PC-9 (cell line): ENCODE results near the gene CAPN9. TPM values are rescaled to one million over a fixed set of nuclear protein-coding genes. Genes with fewer than 3 reads are reported as not detected.
A peak's percentile ranks its signal among the peaks of the same experiment; 100 is the strongest.

Source experiments
- BruUV-seq: library from RNA; stranded (reverse); fragments of 400-500 nt; replicated peaks from 2 replicates; lab custom pipeline; 2021; lab: Mats Ljungman, UMichigan
- CTCF ChIA-PET: fragments of 300-600 bp; sonication (Branson Sonifier 250); formaldehyde crosslinking; loops from one replicate; lab custom pipeline; 2022; ENCODE audit warnings: antibody characterized with exemption; lab: Charles Lee
- POLR2A ChIA-PET: fragments of 300-600 bp; sonication (Branson Sonifier 250); formaldehyde crosslinking; loops from one replicate; lab custom pipeline; 2022; ENCODE audit warnings: antibody characterized with exemption; ENCODE audit not compliant: unreplicated experiment; lab: Charles Lee
- DNase-seq, 2 experiments: peaks; one replicate each; pipeline versions ENCODE4 v3.0.0 to v3.0.0-alpha.2; 2015 to 2022; ENCODE audit warnings: mixed read lengths in 1 of 2
- H2AFZ ChIP-seq: fragments of 200-600 bp; sonication (generic); 2 replicates; pipeline ENCODE4 v1.8.1; 2017; ENCODE audit warnings: antibody characterized with exemption
- H3F3A ChIP-seq: fragments of 200-600 bp; sonication (generic); 2 replicates; pipeline ENCODE4 v1.8.1; 2017; ENCODE audit warnings: antibody characterized with exemption, mild to moderate bottlenecking, low read depth; ENCODE audit not compliant: insufficient read depth
- H3K27ac ChIP-seq: fragments of 200-600 bp; sonication (generic); 2 replicates; pipeline ENCODE4 v1.6.1; 2016; ENCODE audit warnings: mixed run types
- H3K27me3 ChIP-seq: fragments of 200-600 bp; sonication (generic); 2 replicates; pipeline ENCODE4 v1.6.1; 2016; ENCODE audit warnings: low read depth, mixed run types; ENCODE audit not compliant: insufficient read depth
- H3K36me3 ChIP-seq: fragments of 200-600 bp; sonication (generic); 2 replicates; pipeline ENCODE4 v1.6.1; 2016; ENCODE audit warnings: low read depth, mixed run types
- H3K4me1 ChIP-seq: fragments of 200-600 bp; sonication (generic); replicated peaks from 2 replicates; pipeline ENCODE4 v1.6.1; 2016; ENCODE audit warnings: mixed run types; ENCODE audit not compliant: insufficient read depth
- H3K4me2 ChIP-seq: fragments of 200-600 bp; sonication (generic); 2 replicates; pipeline ENCODE4 v1.6.1; 2017; ENCODE audit warnings: mixed run types
- H3K4me3 ChIP-seq: fragments of 200-600 bp; sonication (generic); 2 replicates; pipeline ENCODE4 v1.6.1; 2016; ENCODE audit warnings: mixed run types
- H3K79me2 ChIP-seq: fragments of 200-600 bp; sonication (generic); 2 replicates; pipeline ENCODE4 v1.6.1; 2017; ENCODE audit warnings: low read depth, mixed run types
- H3K9me2 ChIP-seq: fragments of 200-600 bp; sonication (generic); 2 replicates; pipeline ENCODE4 v1.8.1; 2017; ENCODE audit warnings: mild to moderate bottlenecking; ENCODE audit not compliant: insufficient read depth
- H3K9me3 ChIP-seq: fragments of 200-600 bp; sonication (generic); 2 replicates; pipeline ENCODE4 v1.8.1; 2016; ENCODE audit warnings: low read depth; ENCODE audit not compliant: insufficient read depth
- H4K20me1 ChIP-seq: fragments of 200-600 bp; sonication (generic); 2 replicates; pipeline ENCODE4 v1.8.1; 2017; ENCODE audit not compliant: insufficient read depth
- EZH2 ChIP-seq: fragments of 200-600 bp; sonication (generic); IDR thresholded peaks from 2 replicates; pipeline ENCODE4 v1.8.0; 2017; ENCODE audit warnings: antibody characterized with exemption, low read depth
- intact Hi-C: fragments of 100-400 bp; cut with micrococcal nuclease; formaldehyde crosslinking; loops from one replicate; pipeline ENCODE4 v1.10.0; 2022; ENCODE audit not compliant: unreplicated experiment
- total RNA-seq: library from RNA; stranded (reverse); gene quantifications from 2 replicates; pipeline ENCODE4 v1.2.3, GENCODE V29; 2021
- TF ChIP-seq, protein P1 (sequence below): fragments of 200-600 bp; sonication (generic); conservative IDR thresholded peaks from 2 replicates; pipeline ENCODE4 v1.6.1; 2017; ENCODE audit warnings: mixed run types, antibody characterized with exemption, mild to moderate bottlenecking, moderate library complexity

CAPN9 gene
- total RNA-seq, 1 experiment from 2014 or later: not detected

DNA sequence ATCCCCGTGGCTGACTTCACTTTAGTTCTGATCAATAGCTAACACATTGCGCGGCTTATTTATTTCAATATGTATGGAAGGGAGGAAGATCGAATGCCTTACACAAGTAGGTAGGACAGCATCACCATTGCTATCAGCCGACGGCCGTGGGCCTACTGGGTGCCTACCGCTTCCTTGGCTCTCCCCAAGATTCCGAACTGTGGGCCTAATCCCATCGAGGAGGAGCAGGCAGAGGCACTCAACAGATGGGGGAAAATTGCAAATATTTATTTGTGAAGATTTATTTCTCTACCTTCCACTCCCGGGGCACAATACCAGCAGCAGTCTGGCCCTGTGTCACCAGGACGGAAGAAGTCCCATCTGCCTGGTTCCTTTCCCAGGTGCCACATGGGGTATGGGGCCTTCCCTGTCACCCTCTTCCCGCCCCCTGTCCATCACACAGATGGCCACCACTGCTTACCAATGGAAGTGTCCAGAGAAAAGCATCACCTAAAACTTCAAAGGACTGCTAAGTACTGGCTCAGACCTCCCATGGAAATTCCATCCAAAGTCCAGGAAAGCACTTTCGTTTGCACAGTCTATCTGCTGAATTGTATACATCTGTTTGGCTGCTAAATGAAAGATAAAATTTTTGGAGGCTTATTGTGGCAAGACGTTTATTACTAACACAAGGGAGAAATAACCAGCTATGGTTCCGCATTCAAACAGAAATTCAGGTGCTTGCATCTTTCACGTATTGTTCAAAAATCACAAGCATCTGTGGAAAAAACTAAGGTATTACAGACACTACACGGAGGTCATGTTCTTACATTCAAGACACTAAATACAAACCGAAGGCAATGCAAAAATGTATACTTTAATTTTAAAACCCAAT lies 45.1 kb upstream of the CAPN9 start:
- Histone ChIP-seq H3K4me2 (no peak overlapping the region), H4K20me1 (no peaks in the 10 kb centered on the region), H3K79me2 (no peaks in the 10 kb centered on the region), H3K4me3 (no peak overlapping the region), H3F3A (no peaks in the 10 kb centered on the region), H3K9me2 (no peaks in the 10 kb centered on the region), H3K27ac (no peak overlapping the region), H3K27me3 (no peaks in the 10 kb centered on the region), H3K36me3 (no peaks in the 10 kb centered on the region), H2AFZ (no peak overlapping the region), H3K9me3 (no peaks in the 10 kb centered on the region), H3K4me1 (no peaks in the 10 kb centered on the region; the same call in 1 of the 2 replicates)
- intact Hi-C loops: no loop called here
- ChIA-PET POLR2A (no interaction called here), CTCF (no interaction called here)
- DNase-seq: no peak
- no TSS peak for BruUV-seq
- TF ChIP-seq, protein P1, sequence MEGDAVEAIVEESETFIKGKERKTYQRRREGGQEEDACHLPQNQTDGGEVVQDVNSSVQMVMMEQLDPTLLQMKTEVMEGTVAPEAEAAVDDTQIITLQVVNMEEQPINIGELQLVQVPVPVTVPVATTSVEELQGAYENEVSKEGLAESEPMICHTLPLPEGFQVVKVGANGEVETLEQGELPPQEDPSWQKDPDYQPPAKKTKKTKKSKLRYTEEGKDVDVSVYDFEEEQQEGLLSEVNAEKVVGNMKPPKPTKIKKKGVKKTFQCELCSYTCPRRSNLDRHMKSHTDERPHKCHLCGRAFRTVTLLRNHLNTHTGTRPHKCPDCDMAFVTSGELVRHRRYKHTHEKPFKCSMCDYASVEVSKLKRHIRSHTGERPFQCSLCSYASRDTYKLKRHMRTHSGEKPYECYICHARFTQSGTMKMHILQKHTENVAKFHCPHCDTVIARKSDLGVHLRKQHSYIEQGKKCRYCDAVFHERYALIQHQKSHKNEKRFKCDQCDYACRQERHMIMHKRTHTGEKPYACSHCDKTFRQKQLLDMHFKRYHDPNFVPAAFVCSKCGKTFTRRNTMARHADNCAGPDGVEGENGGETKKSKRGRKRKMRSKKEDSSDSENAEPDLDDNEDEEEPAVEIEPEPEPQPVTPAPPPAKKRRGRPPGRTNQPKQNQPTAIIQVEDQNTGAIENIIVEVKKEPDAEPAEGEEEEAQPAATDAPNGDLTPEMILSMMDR: no peak
- TF ChIP-seq EZH2: no peak

DNA sequence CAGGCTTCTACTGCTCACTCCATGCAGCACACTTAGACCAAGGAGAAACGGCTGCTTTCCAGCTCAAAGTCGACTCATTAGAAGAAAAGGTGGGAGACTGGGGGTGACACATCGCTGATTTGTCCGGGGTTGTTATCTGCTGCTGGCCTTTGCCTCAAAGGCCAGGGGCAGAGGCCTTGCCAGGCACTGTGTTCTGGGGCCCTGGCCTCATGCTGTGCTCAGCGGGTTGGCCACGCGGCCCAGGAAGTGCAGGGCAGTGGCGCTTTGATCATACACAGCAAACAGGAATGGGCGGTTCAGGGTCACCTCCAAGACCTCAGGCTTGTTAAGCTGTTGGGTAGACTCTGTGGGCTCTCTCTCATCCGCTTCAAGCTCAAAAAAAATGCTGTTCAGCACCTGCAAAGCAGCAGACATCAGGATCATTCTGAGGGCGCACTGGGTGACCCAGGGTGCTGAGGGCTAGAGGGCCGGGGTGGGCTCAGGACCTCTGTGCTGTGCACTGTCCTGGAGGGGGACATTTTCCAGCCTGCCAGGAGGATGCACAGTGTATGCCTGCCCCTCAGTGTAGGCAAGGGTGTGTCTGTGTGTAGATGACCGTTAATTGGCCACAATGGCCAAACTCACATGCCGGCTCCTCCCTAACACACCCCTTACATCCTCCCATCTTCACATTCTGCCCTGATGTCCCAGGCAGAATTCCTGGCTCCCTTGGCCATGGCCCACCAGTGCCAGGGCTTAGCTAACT lies 44.1 kb upstream of the CAPN9 start:
- ChIA-PET CTCF (no interaction called here), POLR2A (no interaction called here)
- peak; percentile 38 to 53 for DNase-seq
- no peak overlapping the region for H3K4me3 ChIP-seq
- no peaks in the 10 kb centered on the region for H3K36me3 ChIP-seq
- no TSS peak for BruUV-seq
- H3K9me3 ChIP-seq: no peaks in the 10 kb centered on the region
- H4K20me1 ChIP-seq: no peaks in the 10 kb centered on the region
- TF ChIP-seq, protein P1: no peak
- TF ChIP-seq EZH2: no peak
- H3K27ac ChIP-seq: no peak overlapping the region
- H3K4me1 ChIP-seq: no peaks in the 10 kb centered on the region; the same call in 1 of the 2 replicates
- intact Hi-C loops: no loop called here
- H3K79me2 ChIP-seq: no peaks in the 10 kb centered on the region
- no peak overlapping the region for H2AFZ ChIP-seq
- H3F3A ChIP-seq: no peaks in the 10 kb centered on the region
- H3K9me2 ChIP-seq: no peaks in the 10 kb centered on the region
- H3K27me3 ChIP-seq: no peaks in the 10 kb centered on the region
- H3K4me2 ChIP-seq: no peak overlapping the region

DNA sequence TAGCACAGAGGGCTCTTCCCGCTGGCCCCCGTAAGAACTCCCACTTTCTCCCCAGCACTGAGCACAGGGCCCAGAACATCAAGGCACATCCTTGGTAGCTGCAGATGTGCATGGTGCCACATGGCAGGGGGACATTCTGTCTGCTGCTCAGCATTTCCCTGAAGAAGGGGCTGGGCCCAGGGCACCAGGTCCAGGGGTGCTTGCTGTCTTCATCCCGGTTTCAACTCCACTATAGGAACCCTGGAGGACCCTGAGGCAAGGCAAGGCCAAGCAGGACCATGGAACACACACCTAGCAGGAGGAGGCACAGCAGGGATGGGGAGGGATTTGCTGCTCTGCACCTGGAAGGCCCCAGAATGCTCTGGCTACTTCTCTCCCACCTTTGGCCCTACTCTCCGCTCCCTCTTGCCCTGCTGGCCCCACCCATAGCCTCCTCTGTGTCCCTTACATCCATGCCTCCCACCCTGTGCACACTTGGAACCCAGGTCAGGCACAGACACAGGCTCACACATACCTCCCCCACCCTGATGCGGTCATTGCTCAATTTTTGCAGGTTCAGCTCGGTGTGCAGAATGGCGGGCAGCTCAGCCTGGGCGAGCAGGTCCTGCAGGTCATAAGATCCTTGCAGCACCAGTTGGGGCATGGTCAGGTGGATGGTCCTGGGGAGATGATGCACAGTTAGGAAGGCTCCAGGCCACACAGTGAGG lies 43.4 kb upstream of the CAPN9 start:
- Histone ChIP-seq H3F3A (no peaks in the 10 kb centered on the region), H3K4me1 (no peaks in the 10 kb centered on the region; the same call in 1 of the 2 replicates), H2AFZ (no peak overlapping the region), H3K4me3 (no peak overlapping the region), H3K27me3 (no peaks in the 10 kb centered on the region), H4K20me1 (no peaks in the 10 kb centered on the region), H3K9me2 (no peaks in the 10 kb centered on the region), H3K36me3 (no peaks in the 10 kb centered on the region), H3K4me2 (no peak overlapping the region), H3K79me2 (no peaks in the 10 kb centered on the region), H3K27ac (no peak overlapping the region), H3K9me3 (no peaks in the 10 kb centered on the region)
- ChIA-PET POLR2A (no interaction called here), CTCF (no interaction called here)
- intact Hi-C loops: no loop called here
- TF ChIP-seq, protein P1: no peak
- no peak for TF ChIP-seq EZH2
- no TSS peak for BruUV-seq
- DNase-seq: no peak
